ENCODE data around the gene TUBB4A. TPM values are rescaled to one million over a fixed set of nuclear protein-coding genes. Genes with fewer than 3 reads are reported as not detected.
A peak's percentile ranks its signal among the peaks of the same experiment; 100 is the strongest.
"Not testable (repeated sequence)": the region's sequence is repeated elsewhere in the genome, so short reads cannot be mapped to it uniquely, and the experiment has no call there.

Gene TUBB4A
- total and polyA plus RNA-seq, 8 donors: 1.1 to 5.5 (median 2.7) TPM

GRCh38 chr19:6514089-6514488 is 12.0 kb upstream of the TUBB4A start:
- ATAC-seq: no peak
- H3K4me3 ChIP-seq: no peak overlapping the region
- peaks cover 0 to 3% (median 2%) of the 10 kb centered on the region in 3 donors for H3K4me1 ChIP-seq
- H3K27ac ChIP-seq: no peak overlapping the region
- intact Hi-C loops (cut with DNase I): loop anchor here in 1 of 3 donors (10.0 kb wide), 1 partner anchor 351 kb away; no protein-coding TSS in a partner anchor
- no peak for FAIRE-seq
- TF ChIP-seq CTCF (IDR thresholded peaks at IDR 0.05): no peak
- WGBS, 2 donors: 71 to 86% methylated on average over 8 to 9 of the region's 9 CpGs
- no peaks in the 10 kb centered on the region for H3K36me3 ChIP-seq
- H3K27me3 ChIP-seq: no peaks in the 10 kb centered on the region
- DNase-seq: no peak
- no peaks in the 10 kb centered on the region for H3K9me3 ChIP-seq

- peaks cover 0 to 10% (median 0%) of the 10 kb centered on the region in 3 donors for H3K4me1 ChIP-seq
- ATAC-seq (no peak), DNase-seq (no peak), FAIRE-seq (no peak)
- intact Hi-C loops (cut with DNase I): loop anchor here in 1 of 3 donors (10.0 kb wide), 1 partner anchor 354 kb away; no protein-coding TSS in a partner anchor
- no peak overlapping the region for H3K27ac ChIP-seq
- no peaks in the 10 kb centered on the region for H3K9me3 ChIP-seq
- no peak overlapping the region for H3K4me3 ChIP-seq
- no peaks in the 10 kb centered on the region for H3K27me3 ChIP-seq
- 79 to 84% methylated on average over 7 of the region's 7 CpGs for WGBS, 2 donors
- H3K36me3 ChIP-seq: no peaks in the 10 kb centered on the region
- TF ChIP-seq CTCF (IDR thresholded peaks at IDR 0.05): no peak
Measured at GRCh38 chr19:6510618-6511017, 8.5 kb upstream of the TUBB4A start.

GRCh38 chr19:6509118-6509971 is 7.2 kb upstream of the TUBB4A start:
- DNase-seq: peak; percentile 72 to 94 (median 86)
- ATAC-seq: peak; percentile 85 to 93 (median 90)
- WGBS, 2 donors: 20 to 31% methylated on average over 20 of the region's 20 CpGs

GRCh38 chr19:6508028-6508771 is 6.1 kb upstream of the TUBB4A start:
- WGBS, 2 donors: 86 to 89% methylated on average over 9 of the region's 9 CpGs
- H3K4me3 ChIP-seq; H3K36me3 ChIP-seq; FAIRE-seq; ATAC-seq; DNase-seq; H3K27me3 ChIP-seq; intact Hi-C loops (cut with DNase I); H3K9me3 ChIP-seq: not testable (repeated sequence)
- peak overlapping the region in 3 of 4 donors; percentile 68 to 82 (median 75) for H3K27ac ChIP-seq
- peaks cover 0 to 10% (median 0%) of the 10 kb centered on the region in 3 donors for H3K4me1 ChIP-seq

More at GRCh38 chr19:6509118-6509971, 7.2 kb upstream of the TUBB4A start:
- TF ChIP-seq CTCF (IDR thresholded peaks at IDR 0.05): no peak
- no peak overlapping the region for H3K4me3 ChIP-seq
- intact Hi-C loops (cut with DNase I): no loop called here
- H3K4me1 ChIP-seq: peaks cover 0 to 10% (median 0%) of the 10 kb centered on the region in 3 donors
- FAIRE-seq: no peak
- peak overlapping the region; percentile 57 to 82 (median 72) for H3K27ac ChIP-seq
- no peaks in the 10 kb centered on the region for H3K36me3 ChIP-seq
- no peaks in the 10 kb centered on the region for H3K9me3 ChIP-seq
- no peaks in the 10 kb centered on the region for H3K27me3 ChIP-seq

GRCh38 chr19:6503407-6504201 is 1.5 kb upstream of the TUBB4A start:
- H3K4me3 ChIP-seq: no peak overlapping the region
- H3K36me3 ChIP-seq: no peaks in the 10 kb centered on the region
- peaks cover 0 to 4% (median 2%) of the 10 kb centered on the region in 3 donors for H3K4me1 ChIP-seq
- intact Hi-C loops (cut with DNase I): no loop called here
- no peaks in the 10 kb centered on the region for H3K27me3 ChIP-seq
- no peaks in the 10 kb centered on the region for H3K9me3 ChIP-seq
- no peak for TF ChIP-seq CTCF (IDR thresholded peaks at IDR 0.05)
- DNase-seq (no peak), ATAC-seq (no peak), FAIRE-seq (no peak)
- 71 to 80% methylated on average over 9 of the region's 9 CpGs for WGBS, 2 donors
- H3K27ac ChIP-seq: no peak overlapping the region

Measured in pancreas (tissue), 10 donors.